Coronary artery (tissue), 2 donors: ENCODE data around the gene DOCK1.

Experiments
- DNase-seq: peaks from one replicate; pipeline ENCODE4 v3.0.0-alpha.2; 2017; ENCODE audit warnings: low spot score
- H3K27ac ChIP-seq, 2 donors: fragments of 200-600 bp; sonication (generic); one replicate each; pipeline ENCODE4 v1.5.1; 2016 to 2019
- H3K4me3 ChIP-seq: fragments of 200-600 bp; sonication (generic); 2 replicates; pipeline ENCODE4 v1.5.1; 2016; ENCODE audit warnings: mild to moderate bottlenecking, moderate library complexity
- TF ChIP-seq, protein P1 (sequence below): fragments of 200-600 bp; sonication (generic); IDR thresholded peaks from one replicate; pipeline ENCODE4 v1.5.1; 2019; ENCODE audit warnings: antibody characterized with exemption

The DOCK1 gene

GRCh38 chr10:127322286-127322685 lies 417.1 kb downstream of the DOCK1 start:
- Histone ChIP-seq H3K4me3 (no peak overlapping the region), H3K27ac (no peak overlapping the region)
- TF ChIP-seq, protein P1, sequence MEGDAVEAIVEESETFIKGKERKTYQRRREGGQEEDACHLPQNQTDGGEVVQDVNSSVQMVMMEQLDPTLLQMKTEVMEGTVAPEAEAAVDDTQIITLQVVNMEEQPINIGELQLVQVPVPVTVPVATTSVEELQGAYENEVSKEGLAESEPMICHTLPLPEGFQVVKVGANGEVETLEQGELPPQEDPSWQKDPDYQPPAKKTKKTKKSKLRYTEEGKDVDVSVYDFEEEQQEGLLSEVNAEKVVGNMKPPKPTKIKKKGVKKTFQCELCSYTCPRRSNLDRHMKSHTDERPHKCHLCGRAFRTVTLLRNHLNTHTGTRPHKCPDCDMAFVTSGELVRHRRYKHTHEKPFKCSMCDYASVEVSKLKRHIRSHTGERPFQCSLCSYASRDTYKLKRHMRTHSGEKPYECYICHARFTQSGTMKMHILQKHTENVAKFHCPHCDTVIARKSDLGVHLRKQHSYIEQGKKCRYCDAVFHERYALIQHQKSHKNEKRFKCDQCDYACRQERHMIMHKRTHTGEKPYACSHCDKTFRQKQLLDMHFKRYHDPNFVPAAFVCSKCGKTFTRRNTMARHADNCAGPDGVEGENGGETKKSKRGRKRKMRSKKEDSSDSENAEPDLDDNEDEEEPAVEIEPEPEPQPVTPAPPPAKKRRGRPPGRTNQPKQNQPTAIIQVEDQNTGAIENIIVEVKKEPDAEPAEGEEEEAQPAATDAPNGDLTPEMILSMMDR, result no peak
- peak; percentile 14 for DNase-seq

- H3K4me3 ChIP-seq, result no peak overlapping the region
- H3K27ac ChIP-seq, result no peak overlapping the region
- no peak for DNase-seq
- TF ChIP-seq, protein P1, result no peak
Observed at GRCh38 chr10:127325506-127325905, 420.3 kb downstream of the DOCK1 start.

DNA sequence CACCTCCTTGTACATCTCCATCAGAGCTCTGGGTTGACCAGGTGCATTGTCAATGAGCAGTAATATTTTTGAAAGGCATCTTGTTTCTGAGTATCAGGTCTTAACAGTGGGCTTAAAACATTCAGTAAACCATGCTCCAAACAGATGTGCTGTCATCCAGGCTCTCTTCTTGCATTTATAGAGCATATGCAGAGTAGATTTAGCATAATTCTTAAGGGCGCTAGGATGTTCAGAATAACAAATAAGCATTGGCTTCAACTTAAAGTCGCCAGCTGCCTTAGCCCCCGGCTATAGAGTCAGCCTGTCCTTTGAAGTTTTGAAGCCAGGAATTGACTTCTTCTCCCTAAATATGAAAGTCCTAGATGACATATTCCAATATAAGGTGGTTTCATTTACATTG lies 421.7 kb downstream of the DOCK1 start:
- H3K27ac ChIP-seq, result no peak overlapping the region
- DNase-seq, result no peak
- H3K4me3 ChIP-seq, result no peak overlapping the region
- TF ChIP-seq, protein P1, result no peak

DNA sequence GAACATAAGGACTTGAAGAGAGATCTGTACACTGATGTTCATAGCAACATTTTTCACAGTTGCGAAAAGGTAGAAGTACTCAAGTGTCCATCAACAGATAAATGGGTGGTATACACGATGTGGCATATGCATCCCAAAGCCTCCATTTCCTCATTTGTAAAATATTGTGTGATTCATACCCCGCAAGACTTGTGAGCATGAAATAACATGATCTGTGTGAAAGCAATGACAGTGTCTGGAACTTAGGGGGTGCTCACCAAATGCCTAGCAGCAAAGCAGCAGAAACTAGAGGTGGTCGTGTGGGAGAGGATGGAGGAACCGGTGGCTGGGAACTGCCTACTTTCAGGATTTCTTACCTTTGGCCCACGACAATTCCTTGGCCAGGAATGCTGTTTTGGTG lies 426.5 kb downstream of the DOCK1 start:
- DNase-seq, result no peak
- Histone ChIP-seq H3K27ac (no peak overlapping the region), H3K4me3 (no peak overlapping the region)
- TF ChIP-seq, protein P1, result no peak

DNA sequence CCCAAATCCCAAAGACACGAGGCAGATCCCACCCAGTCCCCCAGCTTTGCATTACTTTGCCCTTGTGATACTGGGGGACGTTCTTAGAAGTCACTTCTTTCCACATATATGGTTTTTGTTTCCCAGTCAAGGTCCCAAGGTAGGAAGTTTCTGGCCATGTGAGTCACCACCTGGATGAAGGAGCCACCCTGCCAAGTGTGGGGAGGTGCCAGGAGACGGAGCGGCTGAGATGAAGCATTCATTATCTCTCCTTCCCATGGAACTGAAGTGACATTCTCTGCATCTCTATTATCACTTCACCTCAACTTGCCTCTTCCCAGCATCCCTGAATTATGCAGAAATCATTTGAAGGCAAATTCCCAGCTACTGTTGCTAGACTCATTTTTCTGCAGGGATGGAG lies 427.4 kb downstream of the DOCK1 start:
- DNase-seq, result no peak
- TF ChIP-seq, protein P1, result no peak
- no peak overlapping the region for H3K4me3 ChIP-seq
- no peak overlapping the region for H3K27ac ChIP-seq

DNA sequence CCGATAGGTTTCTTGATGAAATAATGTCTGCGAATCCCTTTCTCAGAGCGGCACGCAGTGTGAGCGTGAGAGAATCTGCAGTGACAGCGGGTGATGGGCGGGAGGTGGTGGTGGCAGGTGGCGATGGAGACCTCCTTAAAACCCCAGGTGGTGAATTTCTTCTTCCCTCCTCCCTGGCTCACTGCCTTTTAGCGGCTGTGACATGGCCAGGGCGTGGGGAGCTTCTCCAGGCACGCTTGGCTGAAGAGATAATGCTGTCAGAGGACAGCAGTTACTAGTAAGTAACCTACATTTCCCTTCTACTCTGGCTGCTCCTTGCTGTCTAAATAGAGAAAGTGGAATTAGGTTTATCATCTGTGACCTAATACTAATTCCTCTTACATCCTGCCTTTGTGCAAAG lies 432.6 kb downstream of the DOCK1 start:
- no peak for DNase-seq
- no peak overlapping the region for H3K27ac ChIP-seq
- no peak overlapping the region for H3K4me3 ChIP-seq
- TF ChIP-seq, protein P1, result no peak

DNA sequence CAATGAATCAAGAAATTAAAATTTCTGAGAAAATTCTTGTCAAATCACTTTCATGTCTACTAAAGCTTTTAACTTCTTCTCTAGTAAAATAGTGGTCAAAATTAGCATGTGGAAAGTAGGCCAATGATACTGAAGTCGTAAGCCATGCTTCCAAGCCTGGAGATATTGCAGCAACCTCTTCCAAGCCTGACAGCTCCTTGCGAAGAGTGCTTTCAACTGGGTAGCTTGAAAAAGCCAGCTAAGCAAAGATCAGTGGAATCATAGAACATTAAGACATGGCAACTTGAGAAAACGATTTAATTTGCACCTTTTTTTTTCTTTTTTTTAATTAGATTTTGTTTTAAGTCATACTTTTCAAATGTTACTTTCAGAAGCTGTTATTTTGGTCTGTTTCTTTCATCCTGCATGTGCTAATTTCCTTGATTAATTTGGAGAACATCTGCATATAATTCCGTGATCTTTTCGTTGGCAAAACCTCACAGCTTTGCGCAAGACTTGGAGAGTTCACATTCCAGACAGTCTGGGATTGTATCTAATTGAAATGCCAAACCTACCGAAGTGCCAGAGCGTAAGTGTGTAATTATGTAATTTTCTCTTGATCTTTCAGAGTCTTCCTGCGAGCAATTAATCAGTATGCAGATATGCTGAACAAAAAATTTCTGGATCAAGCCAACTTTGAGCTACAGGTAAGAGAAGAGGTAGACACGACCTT lies 433.3 kb downstream of the DOCK1 start:
- no peak overlapping the region for H3K27ac ChIP-seq
- no peak for DNase-seq
- TF ChIP-seq, protein P1, result no peak
- no peak overlapping the region for H3K4me3 ChIP-seq
